ENCODE measurements around the gene SLC5A4. TPM values are rescaled to one million over a fixed set of nuclear protein-coding genes. Genes with fewer than 3 reads are reported as not detected.

SLC5A4 gene
- total RNA-seq, 1 experiment from 2014 or later = not detected

GRCh38 chr22:32226326-32227104 is 28.6 kb downstream of the SLC5A4 start:
- H3K79me1 ChIP-seq (ENCODE audit: insufficient read depth, low read depth, low read length, poor library complexity, severe bottlenecking) = no peaks in the 10 kb centered on the region
- H3K23ac ChIP-seq (ENCODE audit: insufficient read length, low read depth, low read length) = no peak overlapping the region
- no peak overlapping the region for H2BK12ac ChIP-seq (ENCODE audit: insufficient read length, low read depth, low read length)
- no peak overlapping the region for H3K14ac ChIP-seq (ENCODE audit: insufficient read depth, low read length)
- H3K4me2 ChIP-seq (ENCODE audit: insufficient read depth, insufficient read length, low read length) = no peak overlapping the region
- H2BK15ac ChIP-seq (ENCODE audit: low read depth, low read length) = no peak overlapping the region
- no peak overlapping the region for H3K4ac ChIP-seq (ENCODE audit: low read depth, low read length)
- H4K8ac ChIP-seq (replicated peaks; ENCODE audit: insufficient read length, low read depth, low read length) = no peak overlapping the region
- no peaks in the 10 kb centered on the region for H4K20me1 ChIP-seq (ENCODE audit: control insufficient read depth, insufficient read depth, insufficient read length)
- TF ChIP-seq, protein P1, sequence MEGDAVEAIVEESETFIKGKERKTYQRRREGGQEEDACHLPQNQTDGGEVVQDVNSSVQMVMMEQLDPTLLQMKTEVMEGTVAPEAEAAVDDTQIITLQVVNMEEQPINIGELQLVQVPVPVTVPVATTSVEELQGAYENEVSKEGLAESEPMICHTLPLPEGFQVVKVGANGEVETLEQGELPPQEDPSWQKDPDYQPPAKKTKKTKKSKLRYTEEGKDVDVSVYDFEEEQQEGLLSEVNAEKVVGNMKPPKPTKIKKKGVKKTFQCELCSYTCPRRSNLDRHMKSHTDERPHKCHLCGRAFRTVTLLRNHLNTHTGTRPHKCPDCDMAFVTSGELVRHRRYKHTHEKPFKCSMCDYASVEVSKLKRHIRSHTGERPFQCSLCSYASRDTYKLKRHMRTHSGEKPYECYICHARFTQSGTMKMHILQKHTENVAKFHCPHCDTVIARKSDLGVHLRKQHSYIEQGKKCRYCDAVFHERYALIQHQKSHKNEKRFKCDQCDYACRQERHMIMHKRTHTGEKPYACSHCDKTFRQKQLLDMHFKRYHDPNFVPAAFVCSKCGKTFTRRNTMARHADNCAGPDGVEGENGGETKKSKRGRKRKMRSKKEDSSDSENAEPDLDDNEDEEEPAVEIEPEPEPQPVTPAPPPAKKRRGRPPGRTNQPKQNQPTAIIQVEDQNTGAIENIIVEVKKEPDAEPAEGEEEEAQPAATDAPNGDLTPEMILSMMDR (conservative IDR thresholded peaks at IDR 0.05) = no peak
- Mint-ChIP-seq H3K27me3 (ENCODE audit: low read depth) (peaks cover 75% of the 10 kb centered on the region), H3K4me1 (no peaks in the 10 kb centered on the region), H3K36me3 (ENCODE audit: insufficient read depth in 1 of 3, low read depth in 3 of 3) (no peaks in the 10 kb centered on the region), H3K9me3 (no peaks in the 10 kb centered on the region), H3K27ac (no peak overlapping the region), H3K4me3 (no peak overlapping the region)
- no peak overlapping the region for H3K18ac ChIP-seq (ENCODE audit: insufficient read length, low read depth, low read length)
- H3K27ac ChIP-seq (ENCODE audit: insufficient read length, low read depth, low read length) = no peak overlapping the region
- H3T11ph ChIP-seq (ENCODE audit: low read length) = no peak overlapping the region
- no peaks in the 10 kb centered on the region for H3K4me1 ChIP-seq (ENCODE audit: insufficient read depth, low read length)
- H4K91ac ChIP-seq (ENCODE audit: insufficient read length, low read depth, low read length) = no peak overlapping the region
- no peak overlapping the region for H2BK120ac ChIP-seq (ENCODE audit: low read depth, low read length, poor library complexity, severe bottlenecking)
- no peaks in the 10 kb centered on the region for H3K27me3 ChIP-seq (ENCODE audit: insufficient read depth, low read length)
- H4K5ac ChIP-seq (ENCODE audit: insufficient read length, low read depth, low read length) = no peak overlapping the region
- no peak overlapping the region for H2AFZ ChIP-seq (ENCODE audit: low read length)
- H2BK20ac ChIP-seq (ENCODE audit: low read depth, low read length, poor library complexity, severe bottlenecking) = no peak overlapping the region
- H3K9ac ChIP-seq (ENCODE audit: extremely low read depth, insufficient read length, low read length) = no peak overlapping the region
- H2BK5ac ChIP-seq (ENCODE audit: insufficient read length, low read length) = no peak overlapping the region
- H3K9me3 ChIP-seq (ENCODE audit: control insufficient read depth, low read depth, low read length) = no peaks in the 10 kb centered on the region
- DNase-seq = no peak
- H3K79me2 ChIP-seq (ENCODE audit: insufficient read depth, low read length) = no peaks in the 10 kb centered on the region
- H3K56ac ChIP-seq (ENCODE audit: insufficient read length, low read depth, low read length) = no peak overlapping the region
- H2AK5ac ChIP-seq (ENCODE audit: insufficient read length, low read length) = no peak overlapping the region
- no peaks in the 10 kb centered on the region for H3K23me2 ChIP-seq (ENCODE audit: insufficient read length, low read depth, low read length, poor library complexity, severe bottlenecking)
- no CpG with 5 or more reads among the region's 7 CpGs for WGBS (ENCODE audit: extremely low coverage, insufficient read length, low lambda C conversion rate)

Measured in H9 (cell line).